ENCODE measurements around the gene CDC42EP1. TPM values are rescaled to one million over a fixed set of nuclear protein-coding genes. Genes with fewer than 3 reads are reported as not detected.

Gene CDC42EP1, protein sequence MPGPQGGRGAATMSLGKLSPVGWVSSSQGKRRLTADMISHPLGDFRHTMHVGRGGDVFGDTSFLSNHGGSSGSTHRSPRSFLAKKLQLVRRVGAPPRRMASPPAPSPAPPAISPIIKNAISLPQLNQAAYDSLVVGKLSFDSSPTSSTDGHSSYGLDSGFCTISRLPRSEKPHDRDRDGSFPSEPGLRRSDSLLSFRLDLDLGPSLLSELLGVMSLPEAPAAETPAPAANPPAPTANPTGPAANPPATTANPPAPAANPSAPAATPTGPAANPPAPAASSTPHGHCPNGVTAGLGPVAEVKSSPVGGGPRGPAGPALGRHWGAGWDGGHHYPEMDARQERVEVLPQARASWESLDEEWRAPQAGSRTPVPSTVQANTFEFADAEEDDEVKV
- polyA plus RNA-seq (2012; rRNA removed) = 11.5 and 24.9 TPM in 2 replicates
- 8.9 and 15.8 TPM in 2 replicates for polyA plus RNA-seq (2012; cell fraction: cytosol; rRNA removed)
- 14.2 and 19.4 TPM in 2 replicates for polyA plus RNA-seq (2012; cell fraction: nucleus; rRNA removed)

DNA sequence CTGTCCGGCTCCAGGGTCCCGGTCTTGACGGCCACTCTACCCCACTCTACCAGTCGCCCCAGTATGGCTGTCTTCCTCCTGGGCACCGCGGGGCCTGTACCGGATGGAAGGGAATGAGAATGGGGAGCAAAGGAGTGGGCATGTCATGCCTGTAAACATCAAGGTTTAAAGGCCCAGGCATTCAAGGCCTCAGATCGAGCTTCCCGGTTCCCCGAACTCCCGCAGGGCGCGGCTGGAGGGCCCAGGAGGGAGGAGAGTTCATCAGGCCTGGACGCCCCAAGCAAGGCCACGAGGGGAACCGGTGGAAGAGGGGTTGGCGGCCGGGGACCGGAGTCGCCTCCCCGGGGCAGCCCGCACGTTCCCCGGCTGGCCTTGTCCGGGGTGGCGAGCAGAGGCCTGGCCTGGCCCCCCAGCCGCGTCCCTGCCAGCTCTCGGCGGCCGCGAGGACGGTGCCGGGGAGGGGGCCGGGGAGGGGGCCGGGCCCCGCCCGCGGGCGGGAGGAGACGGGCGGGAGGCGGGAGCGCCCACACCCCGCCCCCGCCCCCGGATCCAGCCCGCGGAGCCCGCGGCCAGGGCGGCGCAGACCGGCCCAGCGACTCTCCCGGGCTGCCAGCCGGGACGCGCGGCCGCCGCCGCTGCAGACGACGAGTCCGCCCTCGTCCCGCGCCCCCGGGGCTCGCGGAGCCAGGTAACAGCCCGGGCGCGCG is at the start of gene CDC42EP1:
CDC42EP1 (plus strand) TSS at position 580 of the 707 bp plus-strand sequence. CDS start 5,870 bp downstream, outside the sequence.
- DNase-seq = peak; percentile 79
- TF ChIP-seq POLR2AphosphoS5 (IDR thresholded peaks at IDR 0.05; ENCODE audit: low read depth, low read length) (peak; percentile 55), JUND (IDR thresholded peaks at IDR 0.05) (no peak), FOSL2 (IDR thresholded peaks at IDR 0.05; ENCODE audit: borderline replicate concordance, low read depth) (no peak), EP300 (IDR thresholded peaks at IDR 0.05; ENCODE audit: borderline replicate concordance in 1 of 2, low read depth in 1 of 2, low read length in 1 of 2) (0 out of 4 replicates have a peak, but pooled peaks of 1 of the 2 experiments have one; percentile 0)
- Histone ChIP-seq H2AFZ (ENCODE audit: low read depth) (no peak within 1 kb of the TSS; the same call in 1 of the 2 replicates), H3K4me2 (peak within 1 kb of the TSS; percentile 99), H3F3A (replicated peaks; ENCODE audit: insufficient read depth) (peaks cover 47% of the 10 kb centered on the region), H4K20me1 (ENCODE audit: insufficient read depth) (peaks cover 30% of the 10 kb centered on the region), H3K27me3 (ENCODE audit: insufficient read depth) (no peaks in the 10 kb centered on the region), H3K9me3 (no peaks in the 10 kb centered on the region), H3K79me2 (ENCODE audit: insufficient read depth) (peaks cover 45% of the 10 kb centered on the region), H3K27ac (ENCODE audit: low read depth in 2 of 2, low read length in 1 of 2) (peak within 1 kb of the TSS in 1 of 2 experiments; percentile 96; a peak in 2 of 4 replicates), H3K4me1 (ENCODE audit: control insufficient read depth in 1 of 2, insufficient read depth in 2 of 2, low read depth in 1 of 2, low read length in 1 of 2) (peaks cover 10 to 28% of the 10 kb centered on the region in 2 experiments; a peak in 3 of 4 replicates), H3K4me3 (ENCODE audit: low read depth in 2 of 2, low read length in 1 of 2) (peak within 1 kb of the TSS; percentile 56 to 75), H3K9ac (peak within 1 kb of the TSS; percentile 98), H3K9me2 (no peaks in the 10 kb centered on the region), H3K36me3 (replicated peaks in 1 of 2; ENCODE audit: control insufficient read depth in 1 of 2, insufficient read depth in 2 of 2, low read length in 1 of 2) (no peaks in the 10 kb centered on the region)
- CTCF ChIA-PET = interaction anchor here (0.7 to 20.5 kb wide), 5 partner anchors 15 to 77 kb away, joined by 3 to 647 read pairs (median 5); no protein-coding TSS in a partner anchor
- WGBS (ENCODE audit: low lambda C conversion rate) = 85% methylated on average over 13 of the region's 76 CpGs
- POLR2A ChIA-PET = no interaction called here

DNA sequence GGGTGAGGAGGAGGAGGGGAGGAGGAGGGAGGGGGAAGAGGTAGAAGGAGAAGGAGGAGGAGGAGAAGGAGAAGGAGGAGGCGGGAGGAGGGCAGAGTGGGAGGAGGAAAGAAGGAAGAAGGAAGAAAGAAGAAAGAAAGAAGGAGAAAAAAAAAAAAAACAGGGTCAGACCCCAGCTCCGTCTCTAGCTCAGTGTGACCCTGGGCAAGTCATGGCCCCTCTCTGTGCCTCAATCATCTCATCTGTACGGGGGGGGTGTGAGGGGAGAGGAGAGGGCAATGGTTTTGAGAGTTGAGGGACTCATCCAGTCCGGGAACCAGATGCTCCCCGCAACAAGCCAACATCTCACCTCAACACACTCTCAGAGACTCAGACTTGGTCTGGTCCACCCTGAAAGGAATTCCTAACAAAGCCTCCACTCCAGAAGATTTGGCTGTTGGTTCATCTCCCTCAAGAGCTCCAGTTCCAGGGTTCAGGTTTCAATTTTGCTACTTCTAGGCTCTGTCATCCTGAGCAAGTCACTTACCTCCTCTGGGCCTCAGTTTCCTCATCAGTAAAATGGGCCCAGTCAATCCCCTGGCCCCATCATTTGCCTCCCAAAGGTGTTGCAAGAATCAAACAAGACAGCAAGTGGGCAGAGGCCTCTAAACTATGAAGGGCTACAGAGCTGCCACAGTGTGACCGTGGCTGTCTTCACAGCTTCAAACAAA is 48.7 kb upstream of the CDC42EP1 start:
- Histone ChIP-seq H3K4me2 (no peak overlapping the region), H3K27ac (ENCODE audit: low read depth in 2 of 2, low read length in 1 of 2) (no peak overlapping the region; a peak in 1 of 4 replicates)
- TF ChIP-seq, protein P1, sequence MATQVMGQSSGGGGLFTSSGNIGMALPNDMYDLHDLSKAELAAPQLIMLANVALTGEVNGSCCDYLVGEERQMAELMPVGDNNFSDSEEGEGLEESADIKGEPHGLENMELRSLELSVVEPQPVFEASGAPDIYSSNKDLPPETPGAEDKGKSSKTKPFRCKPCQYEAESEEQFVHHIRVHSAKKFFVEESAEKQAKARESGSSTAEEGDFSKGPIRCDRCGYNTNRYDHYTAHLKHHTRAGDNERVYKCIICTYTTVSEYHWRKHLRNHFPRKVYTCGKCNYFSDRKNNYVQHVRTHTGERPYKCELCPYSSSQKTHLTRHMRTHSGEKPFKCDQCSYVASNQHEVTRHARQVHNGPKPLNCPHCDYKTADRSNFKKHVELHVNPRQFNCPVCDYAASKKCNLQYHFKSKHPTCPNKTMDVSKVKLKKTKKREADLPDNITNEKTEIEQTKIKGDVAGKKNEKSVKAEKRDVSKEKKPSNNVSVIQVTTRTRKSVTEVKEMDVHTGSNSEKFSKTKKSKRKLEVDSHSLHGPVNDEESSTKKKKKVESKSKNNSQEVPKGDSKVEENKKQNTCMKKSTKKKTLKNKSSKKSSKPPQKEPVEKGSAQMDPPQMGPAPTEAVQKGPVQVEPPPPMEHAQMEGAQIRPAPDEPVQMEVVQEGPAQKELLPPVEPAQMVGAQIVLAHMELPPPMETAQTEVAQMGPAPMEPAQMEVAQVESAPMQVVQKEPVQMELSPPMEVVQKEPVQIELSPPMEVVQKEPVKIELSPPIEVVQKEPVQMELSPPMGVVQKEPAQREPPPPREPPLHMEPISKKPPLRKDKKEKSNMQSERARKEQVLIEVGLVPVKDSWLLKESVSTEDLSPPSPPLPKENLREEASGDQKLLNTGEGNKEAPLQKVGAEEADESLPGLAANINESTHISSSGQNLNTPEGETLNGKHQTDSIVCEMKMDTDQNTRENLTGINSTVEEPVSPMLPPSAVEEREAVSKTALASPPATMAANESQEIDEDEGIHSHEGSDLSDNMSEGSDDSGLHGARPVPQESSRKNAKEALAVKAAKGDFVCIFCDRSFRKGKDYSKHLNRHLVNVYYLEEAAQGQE (IDR thresholded peaks at IDR 0.05; ENCODE audit: low read depth, low read length) = no peak
- TF ChIP-seq, protein P2, sequence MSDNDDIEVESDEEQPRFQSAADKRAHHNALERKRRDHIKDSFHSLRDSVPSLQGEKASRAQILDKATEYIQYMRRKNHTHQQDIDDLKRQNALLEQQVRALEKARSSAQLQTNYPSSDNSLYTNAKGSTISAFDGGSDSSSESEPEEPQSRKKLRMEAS (IDR thresholded peaks at IDR 0.05; ENCODE audit: low read depth) = no peak
- TF ChIP-seq CHD2 (IDR thresholded peaks at IDR 0.05; ENCODE audit: low read length, partially characterized antibody) = no peak
- TF ChIP-seq, protein P3, sequence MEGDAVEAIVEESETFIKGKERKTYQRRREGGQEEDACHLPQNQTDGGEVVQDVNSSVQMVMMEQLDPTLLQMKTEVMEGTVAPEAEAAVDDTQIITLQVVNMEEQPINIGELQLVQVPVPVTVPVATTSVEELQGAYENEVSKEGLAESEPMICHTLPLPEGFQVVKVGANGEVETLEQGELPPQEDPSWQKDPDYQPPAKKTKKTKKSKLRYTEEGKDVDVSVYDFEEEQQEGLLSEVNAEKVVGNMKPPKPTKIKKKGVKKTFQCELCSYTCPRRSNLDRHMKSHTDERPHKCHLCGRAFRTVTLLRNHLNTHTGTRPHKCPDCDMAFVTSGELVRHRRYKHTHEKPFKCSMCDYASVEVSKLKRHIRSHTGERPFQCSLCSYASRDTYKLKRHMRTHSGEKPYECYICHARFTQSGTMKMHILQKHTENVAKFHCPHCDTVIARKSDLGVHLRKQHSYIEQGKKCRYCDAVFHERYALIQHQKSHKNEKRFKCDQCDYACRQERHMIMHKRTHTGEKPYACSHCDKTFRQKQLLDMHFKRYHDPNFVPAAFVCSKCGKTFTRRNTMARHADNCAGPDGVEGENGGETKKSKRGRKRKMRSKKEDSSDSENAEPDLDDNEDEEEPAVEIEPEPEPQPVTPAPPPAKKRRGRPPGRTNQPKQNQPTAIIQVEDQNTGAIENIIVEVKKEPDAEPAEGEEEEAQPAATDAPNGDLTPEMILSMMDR (IDR thresholded peaks at IDR 0.05) = no peak
- no peak for TF ChIP-seq RFX5 (IDR thresholded peaks at IDR 0.05; ENCODE audit: low read length)
- TF ChIP-seq FOXJ3 (CRISPR knock-in tag; IDR thresholded peaks at IDR 0.05) = no peak
- TF ChIP-seq, protein P4, sequence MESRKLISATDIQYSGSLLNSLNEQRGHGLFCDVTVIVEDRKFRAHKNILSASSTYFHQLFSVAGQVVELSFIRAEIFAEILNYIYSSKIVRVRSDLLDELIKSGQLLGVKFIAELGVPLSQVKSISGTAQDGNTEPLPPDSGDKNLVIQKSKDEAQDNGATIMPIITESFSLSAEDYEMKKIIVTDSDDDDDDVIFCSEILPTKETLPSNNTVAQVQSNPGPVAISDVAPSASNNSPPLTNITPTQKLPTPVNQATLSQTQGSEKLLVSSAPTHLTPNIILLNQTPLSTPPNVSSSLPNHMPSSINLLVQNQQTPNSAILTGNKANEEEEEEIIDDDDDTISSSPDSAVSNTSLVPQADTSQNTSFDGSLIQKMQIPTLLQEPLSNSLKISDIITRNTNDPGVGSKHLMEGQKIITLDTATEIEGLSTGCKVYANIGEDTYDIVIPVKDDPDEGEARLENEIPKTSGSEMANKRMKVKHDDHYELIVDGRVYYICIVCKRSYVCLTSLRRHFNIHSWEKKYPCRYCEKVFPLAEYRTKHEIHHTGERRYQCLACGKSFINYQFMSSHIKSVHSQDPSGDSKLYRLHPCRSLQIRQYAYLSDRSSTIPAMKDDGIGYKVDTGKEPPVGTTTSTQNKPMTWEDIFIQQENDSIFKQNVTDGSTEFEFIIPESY (IDR thresholded peaks at IDR 0.05; ENCODE audit: borderline replicate concordance, low read depth) = no peak
- no peak for TF ChIP-seq NFIC (IDR thresholded peaks at IDR 0.05; ENCODE audit: borderline replicate concordance)
- TF ChIP-seq, protein P5, sequence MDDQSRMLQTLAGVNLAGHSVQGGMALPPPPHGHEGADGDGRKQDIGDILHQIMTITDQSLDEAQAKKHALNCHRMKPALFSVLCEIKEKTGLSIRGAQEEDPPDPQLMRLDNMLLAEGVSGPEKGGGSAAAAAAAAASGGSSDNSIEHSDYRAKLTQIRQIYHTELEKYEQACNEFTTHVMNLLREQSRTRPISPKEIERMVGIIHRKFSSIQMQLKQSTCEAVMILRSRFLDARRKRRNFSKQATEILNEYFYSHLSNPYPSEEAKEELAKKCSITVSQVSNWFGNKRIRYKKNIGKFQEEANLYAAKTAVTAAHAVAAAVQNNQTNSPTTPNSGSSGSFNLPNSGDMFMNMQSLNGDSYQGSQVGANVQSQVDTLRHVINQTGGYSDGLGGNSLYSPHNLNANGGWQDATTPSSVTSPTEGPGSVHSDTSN (IDR thresholded peaks at IDR 0.05) = no peak

More for the DNA sequence above, 48.7 kb upstream of the CDC42EP1 start:
- Histone ChIP-seq H3K27me3 (ENCODE audit: insufficient read depth) (no peaks in the 10 kb centered on the region), H3K4me3 (ENCODE audit: low read depth in 2 of 2, low read length in 1 of 2) (no peak overlapping the region), H3K9ac (no peak overlapping the region), H4K20me1 (ENCODE audit: insufficient read depth) (no peaks in the 10 kb centered on the region), H3K9me2 (no peaks in the 10 kb centered on the region), H3K79me2 (ENCODE audit: insufficient read depth) (peaks cover 5% of the 10 kb centered on the region; the same call in 1 of the 2 replicates), H3K9me3 (no peaks in the 10 kb centered on the region), H3K36me3 (replicated peaks in 1 of 2; ENCODE audit: control insufficient read depth in 1 of 2, insufficient read depth in 2 of 2, low read length in 1 of 2) (peaks cover 4 to 6% of the 10 kb centered on the region in 2 experiments), H3F3A (replicated peaks; ENCODE audit: insufficient read depth) (peaks cover 9% of the 10 kb centered on the region), H3K4me1 (ENCODE audit: control insufficient read depth in 1 of 2, insufficient read depth in 2 of 2, low read depth in 1 of 2, low read length in 1 of 2) (peaks cover 0 to 22% of the 10 kb centered on the region in 2 experiments; a peak in 1 of 4 replicates), H2AFZ (ENCODE audit: low read depth) (no peak overlapping the region)
- DNase-seq = no peak
- POLR2A ChIA-PET = no interaction called here
- WGBS (ENCODE audit: low lambda C conversion rate) = 92% methylated on average over 4 of the region's 6 CpGs
- CTCF ChIA-PET = interaction anchor here (0.7 to 1.7 kb wide), 4 partner anchors 12 to 55 kb away, joined by 3 to 4 read pairs (median 4); no protein-coding TSS in a partner anchor

Data from SK-N-SH (cell line).